Activated CD4-positive, alpha-beta T cell treated with anti-CD3 and anti-CD28 coated beads for 4 hours (primary cell): Measurements from ENCODE around the gene GNLY.
"Not testable (repeated sequence)": the region's sequence is repeated elsewhere in the genome, so short reads cannot be mapped to it uniquely, and the experiment has no call there.

Experiments
- DNase-seq, 2 donors: peaks; one replicate each; pipeline ENCODE4 v3.0.0-alpha.2; 2020

GNLY gene

DNA sequence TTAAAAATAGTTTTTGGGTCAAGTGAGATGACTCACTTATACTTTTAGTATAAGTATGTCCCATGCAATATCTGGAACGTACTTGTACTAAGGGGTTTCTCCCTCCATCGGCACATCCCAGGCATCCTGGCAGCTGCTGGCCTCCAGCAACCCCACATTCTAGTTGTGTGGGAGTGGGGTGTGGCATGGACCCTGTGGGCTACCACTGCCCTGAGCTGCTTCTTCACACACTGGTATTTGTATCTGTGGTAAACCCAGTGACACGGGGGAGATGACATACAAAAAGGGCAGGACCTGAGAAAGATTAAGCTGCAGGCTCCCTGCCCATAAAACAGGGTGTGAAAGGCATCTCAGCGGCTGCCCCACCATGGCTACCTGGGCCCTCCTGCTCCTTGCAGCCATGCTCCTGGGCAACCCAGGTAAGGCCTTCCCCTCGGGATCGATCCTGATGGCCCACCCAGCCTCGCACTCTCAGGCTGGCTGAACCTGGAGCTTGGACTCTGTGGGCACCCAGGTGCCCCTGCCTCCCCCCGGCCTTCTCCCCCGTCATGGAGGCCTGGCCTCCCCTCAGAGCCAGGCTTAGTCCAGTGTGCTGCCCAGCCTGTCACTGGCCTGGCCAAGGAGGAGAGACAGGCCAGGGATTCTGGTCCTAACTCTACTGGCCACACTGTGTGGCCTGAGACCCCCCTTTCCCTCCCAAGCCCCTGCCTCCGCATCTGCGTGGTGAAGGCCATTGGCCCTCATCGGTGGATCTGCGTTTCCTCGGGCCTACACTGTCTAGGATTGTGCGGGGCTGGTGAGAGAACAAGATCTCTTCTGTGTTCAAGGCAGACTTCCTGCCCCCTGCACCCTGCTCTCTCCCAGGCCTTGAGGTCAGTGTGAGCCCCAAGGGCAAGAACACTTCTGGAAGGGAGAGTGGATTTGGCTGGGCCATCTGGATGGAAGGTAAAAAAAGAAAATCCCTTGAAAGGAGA is at the start of gene GNLY:
Gene GNLY, plus strand, starts transcription at position 307 of the 974 bp plus-strand sequence. Its CDS starts 61 bp downstream, at position 368.
- DNase-seq: no peak

- no peak for DNase-seq
These were observed 49.2 kb upstream of the GNLY start for GRCh38 chr2:85644909-85645308.

DNA sequence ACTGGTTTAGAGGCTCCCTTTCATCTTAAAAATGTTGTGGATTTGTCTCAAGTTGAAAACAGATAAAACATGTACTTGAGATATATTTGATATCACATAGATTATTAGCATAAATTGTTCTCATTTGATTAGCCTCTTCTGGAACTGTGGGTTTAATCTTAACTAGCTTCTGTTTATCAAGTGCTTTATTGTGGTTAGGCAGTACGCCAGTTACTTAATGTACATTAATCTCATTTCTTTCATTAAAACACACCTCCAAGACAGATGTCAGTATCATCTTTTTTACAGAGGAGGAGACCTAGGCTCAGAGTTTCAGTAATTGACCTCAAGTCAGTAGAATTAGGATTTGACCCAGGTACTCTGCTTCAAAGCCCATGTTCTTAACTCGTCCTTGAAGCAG is 48.0 kb upstream of the GNLY start:
- no peak for DNase-seq

- DNase-seq: no peak
These were observed 46.2 kb upstream of the GNLY start for GRCh38 chr2:85647823-85648526.

DNA sequence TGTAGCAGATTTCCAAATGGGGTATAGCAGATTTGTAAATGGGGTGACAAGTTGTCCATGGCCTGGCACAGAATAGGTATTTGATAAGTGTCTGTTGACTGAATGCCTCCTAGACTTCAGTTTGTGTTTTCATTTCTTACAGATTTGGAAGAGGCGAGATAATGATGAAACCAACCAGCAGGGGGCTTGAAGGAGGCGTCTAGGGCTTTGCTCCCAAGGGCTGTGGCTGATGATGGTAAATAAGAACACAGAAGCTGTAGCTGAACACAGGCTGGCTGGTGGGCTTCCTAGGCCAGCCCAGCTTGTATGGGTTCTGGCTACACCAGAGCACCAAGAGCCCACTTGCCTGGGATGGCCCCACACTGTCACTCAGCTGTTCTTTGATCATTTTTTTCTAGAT is 45.5 kb upstream of the GNLY start:
- DNase-seq: no peak

GRCh38 chr2:85649201-85650190 is 44.7 kb upstream of the GNLY start:
- no peak for DNase-seq

DNA sequence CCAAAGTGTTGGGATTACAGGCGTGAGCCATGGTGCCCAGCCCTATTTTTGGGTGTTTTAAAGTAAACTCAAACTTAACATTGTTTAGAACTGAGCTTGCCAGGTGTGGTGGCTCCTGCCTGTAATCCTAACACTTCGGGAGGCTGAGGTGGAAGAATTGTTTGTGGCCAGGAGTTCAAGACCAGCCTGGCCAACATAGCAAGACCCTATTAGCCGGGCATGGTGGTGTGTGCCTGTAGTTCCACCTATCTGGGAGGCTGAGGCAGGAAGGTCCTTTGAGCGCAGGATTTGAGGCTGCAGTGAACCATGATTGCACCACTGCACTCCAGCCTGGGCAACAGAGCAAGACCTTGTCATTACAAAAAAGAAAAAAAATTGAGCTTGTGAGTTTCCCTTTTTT is 43.7 kb upstream of the GNLY start:
- DNase-seq: no peak

DNA sequence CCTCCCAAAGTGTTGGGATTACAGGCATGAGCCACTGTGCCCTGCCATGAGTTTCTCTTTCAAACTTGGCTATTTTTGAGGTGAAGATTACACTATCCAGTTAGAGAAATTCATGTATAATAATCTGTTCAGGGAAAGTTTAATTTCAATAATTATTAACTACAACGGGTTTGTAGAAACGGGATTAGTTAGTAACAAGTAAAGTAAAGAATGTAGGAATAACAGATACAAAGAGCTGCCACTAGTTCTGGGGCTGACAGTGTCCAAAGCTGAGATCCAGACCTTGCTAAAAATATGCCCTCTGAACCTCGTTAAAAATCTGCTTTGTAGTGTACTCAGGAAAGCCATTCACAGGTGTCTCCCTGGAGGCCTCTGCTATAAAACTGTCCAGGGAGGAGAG is 43.1 kb upstream of the GNLY start:
- no peak for DNase-seq

DNA sequence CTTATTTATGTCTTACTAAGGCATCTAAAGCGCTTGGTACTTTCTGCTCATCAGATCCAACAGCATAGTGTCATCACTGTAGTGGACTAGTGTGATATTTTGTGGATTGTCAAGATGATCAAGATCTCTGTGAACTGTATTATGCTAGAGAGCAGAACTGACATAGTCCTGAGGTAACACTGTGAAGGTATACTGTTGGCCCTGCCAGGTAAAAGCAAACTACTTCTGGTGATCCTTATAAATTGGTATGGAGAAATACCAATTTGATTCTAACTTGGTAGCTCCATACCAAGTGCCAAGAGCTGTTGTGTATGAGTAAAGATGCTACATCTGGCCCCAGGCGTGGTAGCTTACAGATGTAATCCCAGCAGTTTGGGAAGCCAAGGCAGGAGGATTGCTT is 42.1 kb upstream of the GNLY start:
- DNase-seq: no peak

- DNase-seq: no peak
These were observed 40.2 kb upstream of the GNLY start for GRCh38 chr2:85653996-85654395.

DNA sequence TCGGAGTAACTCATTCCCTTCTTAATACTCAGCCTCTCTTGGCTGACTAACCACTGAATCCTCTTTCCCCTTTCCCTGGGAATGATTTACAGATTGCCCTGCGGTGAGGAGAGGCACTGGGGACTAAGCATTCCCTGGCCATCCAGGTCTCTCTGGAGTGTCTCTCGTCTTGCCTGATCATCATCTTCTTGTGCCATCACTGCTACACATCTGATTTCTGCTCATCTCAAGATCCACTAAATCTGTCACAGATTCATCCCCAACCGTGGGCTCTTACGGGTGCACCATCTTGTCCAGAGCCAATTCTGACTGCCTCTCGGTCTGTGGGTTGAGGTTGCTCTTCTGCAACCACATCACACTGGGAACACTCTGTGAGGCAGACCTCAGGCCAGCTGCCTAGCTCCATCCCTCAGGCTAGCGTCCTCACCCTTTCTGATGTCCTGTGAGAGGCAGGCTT is 38.2 kb upstream of the GNLY start:
- no peak for DNase-seq

- no peak for DNase-seq
These were observed 37.7 kb upstream of the GNLY start for GRCh38 chr2:85656468-85656867.

DNA sequence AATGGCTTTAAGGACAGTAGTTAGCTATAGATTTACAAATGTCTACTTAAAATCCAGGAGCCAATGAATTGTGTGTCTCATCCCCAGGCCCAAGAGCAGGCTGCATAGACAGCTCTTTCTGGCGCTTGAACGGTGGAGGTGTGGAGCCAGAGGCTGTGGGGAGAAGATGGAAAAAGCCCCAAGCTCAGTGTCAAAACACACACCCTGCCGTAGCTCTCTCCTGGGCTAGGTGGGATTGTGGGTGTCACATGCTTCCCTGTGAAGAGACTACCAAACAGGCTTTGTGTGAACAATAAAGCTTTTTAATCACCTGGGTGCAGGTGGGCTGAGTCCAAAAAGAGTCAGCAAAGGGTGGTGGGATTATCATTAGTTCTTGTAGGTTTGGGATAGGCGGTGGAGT is 36.8 kb upstream of the GNLY start:
- not testable (repeated sequence) for DNase-seq

GRCh38 chr2:85659324-85659981 is 34.7 kb upstream of the GNLY start:
- DNase-seq: no peak

DNA sequence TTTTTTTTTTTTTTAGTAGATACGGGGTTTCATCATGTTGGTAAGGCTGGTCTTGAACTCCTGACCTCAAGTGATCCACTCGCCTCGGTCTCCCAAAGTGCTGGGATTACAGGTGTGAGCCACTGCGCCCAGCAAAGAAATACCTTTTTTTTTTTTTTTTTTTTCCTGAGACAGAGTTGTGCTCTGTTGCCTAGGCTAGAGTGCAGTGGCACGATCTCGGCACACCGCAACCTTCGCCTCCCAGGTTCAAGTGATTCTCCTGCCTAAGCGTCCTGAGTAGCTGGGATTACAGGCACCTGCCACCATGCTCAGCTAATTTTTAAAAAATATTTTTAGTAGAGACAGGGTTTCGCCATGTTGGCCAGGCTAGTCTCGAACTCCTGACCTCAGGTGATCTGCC is 33.9 kb upstream of the GNLY start:
- DNase-seq: not testable (repeated sequence)

- DNase-seq: no peak
These were observed 33.4 kb upstream of the GNLY start for GRCh38 chr2:85660725-85661124.

- no peak for DNase-seq
These were observed 32.9 kb upstream of the GNLY start for GRCh38 chr2:85661139-85661858.

GRCh38 chr2:85662899-85663593 is 31.1 kb upstream of the GNLY start:
- no peak for DNase-seq

DNA sequence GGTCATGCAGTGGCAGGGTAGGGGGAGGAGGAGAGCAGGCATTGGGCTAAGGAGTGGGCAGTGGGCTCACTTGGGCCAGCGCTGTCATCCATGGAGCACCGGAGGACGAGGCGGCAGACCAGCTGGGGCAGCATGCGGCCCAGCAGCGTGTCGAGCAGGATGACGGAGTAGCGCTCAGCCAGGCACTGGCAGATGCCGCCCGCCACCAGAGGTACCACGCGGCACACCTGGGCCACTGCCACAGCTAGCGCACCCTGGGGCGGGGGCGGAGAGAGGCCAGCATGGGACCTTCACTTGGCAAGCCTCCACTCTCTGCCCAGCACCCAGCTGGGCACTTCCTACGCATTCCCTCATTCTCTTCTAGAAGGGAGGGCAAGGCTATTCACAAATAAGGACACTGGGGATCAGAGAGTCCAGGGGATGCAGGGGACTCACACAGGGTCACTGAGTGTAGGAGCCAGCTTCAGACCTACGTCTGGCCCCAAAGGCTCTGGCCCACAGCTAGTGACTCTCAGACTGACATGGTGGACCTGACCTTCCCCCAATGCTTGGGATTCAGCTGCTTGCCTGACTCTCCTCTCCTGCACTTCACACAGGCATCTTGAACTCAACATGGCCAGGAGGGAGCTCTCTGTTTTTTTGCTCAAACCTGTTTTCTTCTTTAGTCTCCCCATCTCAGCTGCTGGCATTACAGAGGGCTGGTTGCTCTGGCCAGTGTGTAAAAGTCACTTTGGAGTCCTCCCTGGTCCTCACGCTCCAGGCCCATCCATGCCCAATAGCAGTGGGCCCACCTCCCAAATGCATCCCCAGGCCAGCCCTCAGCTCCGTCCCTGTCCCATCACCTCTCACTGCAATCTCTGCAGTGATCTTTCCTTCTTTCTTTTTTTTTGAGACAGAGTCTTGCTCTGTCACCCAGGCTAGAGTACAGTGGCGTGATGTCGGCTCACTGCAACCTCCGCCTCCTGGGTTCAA is 30.3 kb upstream of the GNLY start:
- DNase-seq: no peak
